Skeletal muscle tissue (tissue), 4 donors: ENCODE results near the gene TNFSF8. TPM values are rescaled to one million over a fixed set of nuclear protein-coding genes. Genes with fewer than 3 reads are reported as not detected.
A peak's percentile ranks its signal among the peaks of the same experiment; 100 is the strongest.

Experiments used
- H3K27ac ChIP-seq: one replicate; pipeline ENCODE4 v1.7.0; 2013; ENCODE audit warnings: mild to moderate bottlenecking, low read depth, low read length, inconsistent platforms
- H3K27me3 ChIP-seq, 3 donors: one replicate each; pipeline ENCODE4 v1.7.0; 2013; ENCODE audit warnings: low read length in 3 of 3; ENCODE audit not compliant: control insufficient read depth in 3 of 3, insufficient read depth in 3 of 3
- H3K36me3 ChIP-seq, 3 donors: one replicate each; pipeline ENCODE4 v1.7.0; 2013; ENCODE audit warnings: low read length in 3 of 3; ENCODE audit not compliant: control insufficient read depth in 3 of 3, insufficient read depth in 3 of 3
- H3K4me1 ChIP-seq, 3 donors: one replicate each; pipeline ENCODE4 v1.7.0; 2013; ENCODE audit warnings: low read length in 3 of 3, mild to moderate bottlenecking in 3 of 3; ENCODE audit not compliant: control insufficient read depth in 3 of 3, insufficient read depth in 3 of 3
- H3K4me3 ChIP-seq, 3 donors: one replicate each; pipeline ENCODE4 v1.7.0; 2013; ENCODE audit warnings: low read length in 3 of 3
- H3K9ac ChIP-seq, 3 donors: one replicate each; pipeline ENCODE4 v1.7.0; 2013; ENCODE audit warnings: low read length in 3 of 3, mild to moderate bottlenecking in 3 of 3, moderate library complexity in 2 of 3, low read depth in 1 of 3
- H3K9me3 ChIP-seq, 3 donors: one replicate each; pipeline ENCODE4 v1.7.0; 2013; ENCODE audit warnings: low read length in 3 of 3; ENCODE audit not compliant: control insufficient read depth in 3 of 3
- total RNA-seq: library from RNA; depleted of rRNA; stranded (reverse); fragments of >200 nt; gene quantifications from one replicate; pipeline ENCODE4 v1.2.3, GENCODE V29; 2014
- donor health status: Osteomylitis.

TNFSF8 gene
- total RNA-seq: 1.0 TPM

- H3K4me3 ChIP-seq: peak within 1 kb of the TSS in 2 of 3 donors; percentile 9 to 38
- peak within 1 kb of the TSS; percentile 52 for H3K27ac ChIP-seq
- peaks cover 0 to 4% (median 0%) of the 10 kb centered on the region in 3 donors for H3K27me3 ChIP-seq
These were observed at the start of gene TNFSF8 for GRCh38 chr9:114930056-114930812. TSS of gene TNFSF8 (minus strand) at chr9:114930591. CDS start at chr9:114930303, 288 bp downstream.

DNA sequence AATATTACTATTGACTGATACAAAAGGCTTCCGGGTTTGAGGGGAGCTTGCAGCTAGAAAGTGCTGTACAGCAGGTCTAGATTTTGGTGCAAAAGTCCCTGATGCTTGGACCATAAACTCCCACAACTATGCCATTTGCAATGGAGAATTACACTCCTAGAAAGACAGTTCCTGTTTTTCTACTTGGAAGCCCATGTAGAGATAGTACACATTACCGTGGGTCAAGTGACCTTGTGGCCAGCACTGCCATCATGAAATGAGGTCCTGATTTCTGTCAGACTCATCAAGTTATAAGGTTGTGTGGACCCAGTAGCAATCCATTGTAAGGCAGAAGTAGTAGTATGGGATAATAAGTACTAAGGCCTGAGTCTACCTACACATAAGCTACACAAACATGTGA, 42.8 kb upstream of the TNFSF8 start:
- no peaks in the 10 kb centered on the region for H3K9me3 ChIP-seq
- H3K4me3 ChIP-seq: no peak overlapping the region
- no peaks in the 10 kb centered on the region for H3K36me3 ChIP-seq

More at GRCh38 chr9:114930056-114930812, at the start of gene TNFSF8:
- Histone ChIP-seq H3K36me3 (no peaks in the 10 kb centered on the region), H3K4me1 (no peaks in the 10 kb centered on the region), H3K9ac (peak within 1 kb of the TSS in 1 of 3 donors; percentile 38), H3K9me3 (no peaks in the 10 kb centered on the region)

DNA sequence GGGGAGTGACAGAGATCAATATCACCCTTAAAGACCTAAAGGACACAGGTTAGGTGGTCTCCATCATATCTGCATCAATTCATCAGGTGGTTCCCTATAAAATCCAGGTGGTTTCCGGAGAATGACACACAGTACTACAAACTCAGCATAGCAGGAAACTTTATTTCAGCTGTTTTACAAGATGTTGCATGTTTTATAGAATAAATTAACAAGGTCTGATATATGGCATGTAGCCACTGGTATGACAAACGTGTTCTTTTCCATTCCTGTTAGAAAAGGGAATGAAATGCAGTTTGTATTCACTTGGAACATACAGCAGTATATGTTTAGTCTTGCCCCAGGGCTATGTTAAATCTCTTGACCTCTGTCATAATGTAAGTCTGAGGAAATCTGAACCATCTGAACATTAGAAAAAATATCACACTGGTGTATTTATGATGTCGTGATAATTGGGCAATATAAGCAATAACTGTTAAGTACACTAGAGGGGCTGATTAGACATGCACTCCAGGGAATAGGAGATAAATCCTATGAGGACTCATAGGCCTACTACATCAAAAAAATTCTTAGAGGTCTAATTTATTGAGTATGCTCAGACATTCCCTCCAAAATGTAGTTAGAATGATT, 42.2 kb upstream of the TNFSF8 start:
- H3K36me3 ChIP-seq: no peaks in the 10 kb centered on the region
- H3K27ac ChIP-seq: no peak overlapping the region
- no peaks in the 10 kb centered on the region for H3K4me1 ChIP-seq
- H3K4me3 ChIP-seq: no peak overlapping the region
- no peak overlapping the region for H3K9ac ChIP-seq
- H3K9me3 ChIP-seq: no peaks in the 10 kb centered on the region
- H3K27me3 ChIP-seq: no peaks in the 10 kb centered on the region

More for the DNA sequence above, 42.8 kb upstream of the TNFSF8 start:
- H3K27me3 ChIP-seq: no peaks in the 10 kb centered on the region
- no peaks in the 10 kb centered on the region for H3K4me1 ChIP-seq
- no peak overlapping the region for H3K27ac ChIP-seq
- no peak overlapping the region for H3K9ac ChIP-seq

DNA sequence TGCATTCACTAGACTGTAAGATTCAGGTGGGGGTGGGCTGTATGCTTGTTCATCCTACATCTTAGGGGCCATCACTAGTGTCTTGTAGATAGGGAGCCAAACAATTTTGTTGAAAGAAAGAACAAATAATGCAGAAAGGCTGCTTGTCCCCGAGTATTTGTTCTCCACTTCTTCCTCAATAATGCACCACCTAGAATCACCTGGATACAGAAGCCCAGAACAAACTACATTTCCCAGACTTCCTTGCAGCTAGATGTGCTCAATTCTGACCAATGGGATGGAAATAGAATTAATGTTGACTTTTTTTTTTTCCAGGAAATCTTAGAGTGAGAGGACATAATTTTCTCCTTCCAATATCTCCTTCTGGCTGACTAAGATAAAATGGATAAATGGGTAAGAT, 38.9 kb upstream of the TNFSF8 start:
- no peak overlapping the region for H3K9ac ChIP-seq
- no peaks in the 10 kb centered on the region for H3K27me3 ChIP-seq
- no peaks in the 10 kb centered on the region for H3K4me1 ChIP-seq
- H3K9me3 ChIP-seq: no peaks in the 10 kb centered on the region
- H3K36me3 ChIP-seq: no peaks in the 10 kb centered on the region
- H3K27ac ChIP-seq: no peak overlapping the region
- H3K4me3 ChIP-seq: no peak overlapping the region

GRCh38 chr9:114968671-114969070, 38.3 kb upstream of the TNFSF8 start:
- Histone ChIP-seq H3K4me1 (no peaks in the 10 kb centered on the region), H3K27ac (no peak overlapping the region), H3K9ac (no peak overlapping the region), H3K9me3 (no peaks in the 10 kb centered on the region), H3K27me3 (no peaks in the 10 kb centered on the region), H3K36me3 (no peaks in the 10 kb centered on the region), H3K4me3 (no peak overlapping the region)

DNA sequence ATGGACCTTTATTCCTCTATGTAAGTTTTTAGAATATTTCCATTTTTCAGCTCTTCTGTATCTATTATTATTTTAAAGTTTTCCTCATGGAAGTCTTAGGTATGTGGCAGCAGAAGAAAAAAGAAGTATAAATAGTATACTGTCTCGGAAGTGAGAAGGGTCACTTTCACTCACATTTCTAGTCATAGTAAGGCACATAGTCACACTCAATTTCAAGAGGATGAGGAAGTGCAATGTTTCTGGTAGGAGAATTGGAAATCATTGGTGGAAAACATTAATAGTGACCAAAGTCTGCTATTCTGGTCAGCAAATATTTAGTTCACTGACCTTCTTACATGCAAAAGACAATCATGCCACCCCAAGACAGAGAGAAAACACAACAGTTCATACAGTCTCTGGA, 35.2 kb upstream of the TNFSF8 start:
- no peak overlapping the region for H3K9ac ChIP-seq
- H3K4me1 ChIP-seq: no peaks in the 10 kb centered on the region
- H3K9me3 ChIP-seq: peaks cover 0 to 3% (median 0%) of the 10 kb centered on the region in 3 donors
- no peak overlapping the region for H3K27ac ChIP-seq
- H3K4me3 ChIP-seq: no peak overlapping the region
- no peaks in the 10 kb centered on the region for H3K36me3 ChIP-seq
- H3K27me3 ChIP-seq: no peaks in the 10 kb centered on the region

GRCh38 chr9:114962809-114963208, 32.4 kb upstream of the TNFSF8 start:
- Histone ChIP-seq H3K27me3 (no peaks in the 10 kb centered on the region), H3K4me1 (no peaks in the 10 kb centered on the region), H3K9ac (no peak overlapping the region), H3K27ac (no peak overlapping the region), H3K36me3 (no peaks in the 10 kb centered on the region), H3K9me3 (peaks cover 0 to 3% (median 0%) of the 10 kb centered on the region in 3 donors), H3K4me3 (no peak overlapping the region)

- no peak overlapping the region for H3K9ac ChIP-seq
These were observed 29.9 kb upstream of the TNFSF8 start for GRCh38 chr9:114960276-114960675.

GRCh38 chr9:114958844-114959235, 28.4 kb upstream of the TNFSF8 start:
- Histone ChIP-seq H3K9ac (no peak overlapping the region), H3K36me3 (no peaks in the 10 kb centered on the region), H3K4me3 (no peak overlapping the region), H3K9me3 (peaks cover 0 to 3% (median 0%) of the 10 kb centered on the region in 3 donors), H3K4me1 (peaks cover 0 to 2% (median 0%) of the 10 kb centered on the region in 3 donors), H3K27me3 (no peaks in the 10 kb centered on the region), H3K27ac (peak overlapping the region; percentile 28)

More at GRCh38 chr9:114960276-114960675, 29.9 kb upstream of the TNFSF8 start:
- Histone ChIP-seq H3K4me3 (no peak overlapping the region), H3K9me3 (peaks cover 0 to 3% (median 0%) of the 10 kb centered on the region in 3 donors), H3K4me1 (peaks cover 0 to 2% (median 0%) of the 10 kb centered on the region in 3 donors), H3K27me3 (no peaks in the 10 kb centered on the region), H3K27ac (no peak overlapping the region), H3K36me3 (no peaks in the 10 kb centered on the region)
